ENCODE results near the gene SYNJ2.
"Not testable (repeated sequence)": the region's sequence is repeated elsewhere in the genome, so short reads cannot be mapped to it uniquely, and the experiment has no call there.

SYNJ2 gene

DNA sequence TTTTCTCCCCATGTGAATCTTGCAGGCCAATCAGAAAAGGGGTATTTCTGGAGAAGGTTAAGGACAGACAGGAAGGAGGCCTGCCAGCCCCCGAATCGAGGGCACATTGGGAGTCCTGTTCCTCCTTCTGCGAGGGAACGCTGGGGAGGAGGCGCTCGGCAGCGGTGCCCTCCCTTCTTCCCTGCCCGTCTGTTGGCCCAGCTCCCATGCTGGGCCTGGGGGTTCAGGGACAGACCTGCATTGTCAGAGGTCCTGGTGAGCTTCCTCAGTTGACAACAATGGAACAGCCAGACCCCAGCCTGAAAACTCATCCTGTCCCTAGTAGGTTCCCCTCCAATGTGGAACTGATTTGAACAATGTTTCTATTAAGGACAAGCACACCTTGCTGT, 15.1 kb upstream of the SYNJ2 start:
- H3K4me3 ChIP-seq (replicated peaks in 1 of 2; ENCODE audit: low read depth in 2 of 2, low read length in 2 of 2): no peak overlapping the region
- DNase-seq (ENCODE audit: low read depth in 2 of 2): no peak
- TF ChIP-seq, protein P1, sequence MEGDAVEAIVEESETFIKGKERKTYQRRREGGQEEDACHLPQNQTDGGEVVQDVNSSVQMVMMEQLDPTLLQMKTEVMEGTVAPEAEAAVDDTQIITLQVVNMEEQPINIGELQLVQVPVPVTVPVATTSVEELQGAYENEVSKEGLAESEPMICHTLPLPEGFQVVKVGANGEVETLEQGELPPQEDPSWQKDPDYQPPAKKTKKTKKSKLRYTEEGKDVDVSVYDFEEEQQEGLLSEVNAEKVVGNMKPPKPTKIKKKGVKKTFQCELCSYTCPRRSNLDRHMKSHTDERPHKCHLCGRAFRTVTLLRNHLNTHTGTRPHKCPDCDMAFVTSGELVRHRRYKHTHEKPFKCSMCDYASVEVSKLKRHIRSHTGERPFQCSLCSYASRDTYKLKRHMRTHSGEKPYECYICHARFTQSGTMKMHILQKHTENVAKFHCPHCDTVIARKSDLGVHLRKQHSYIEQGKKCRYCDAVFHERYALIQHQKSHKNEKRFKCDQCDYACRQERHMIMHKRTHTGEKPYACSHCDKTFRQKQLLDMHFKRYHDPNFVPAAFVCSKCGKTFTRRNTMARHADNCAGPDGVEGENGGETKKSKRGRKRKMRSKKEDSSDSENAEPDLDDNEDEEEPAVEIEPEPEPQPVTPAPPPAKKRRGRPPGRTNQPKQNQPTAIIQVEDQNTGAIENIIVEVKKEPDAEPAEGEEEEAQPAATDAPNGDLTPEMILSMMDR (IDR thresholded peaks at IDR 0.05; ENCODE audit: low read depth, low read length): no peak

GRCh38 chr6:157967020-157967419, 14.6 kb upstream of the SYNJ2 start:
- H3K4me3 ChIP-seq (replicated peaks in 1 of 2; ENCODE audit: low read depth in 2 of 2, low read length in 2 of 2): no peak overlapping the region
- no peak for DNase-seq (ENCODE audit: low read depth in 2 of 2)
- TF ChIP-seq, protein P1 (IDR thresholded peaks at IDR 0.05; ENCODE audit: low read depth, low read length): no peak

- H3K4me3 ChIP-seq (replicated peaks in 1 of 2; ENCODE audit: low read depth in 2 of 2, low read length in 2 of 2): no peak overlapping the region
- DNase-seq (ENCODE audit: low read depth in 2 of 2): no peak
These were observed 14.2 kb upstream of the SYNJ2 start for GRCh38 chr6:157967486-157967885.

DNA sequence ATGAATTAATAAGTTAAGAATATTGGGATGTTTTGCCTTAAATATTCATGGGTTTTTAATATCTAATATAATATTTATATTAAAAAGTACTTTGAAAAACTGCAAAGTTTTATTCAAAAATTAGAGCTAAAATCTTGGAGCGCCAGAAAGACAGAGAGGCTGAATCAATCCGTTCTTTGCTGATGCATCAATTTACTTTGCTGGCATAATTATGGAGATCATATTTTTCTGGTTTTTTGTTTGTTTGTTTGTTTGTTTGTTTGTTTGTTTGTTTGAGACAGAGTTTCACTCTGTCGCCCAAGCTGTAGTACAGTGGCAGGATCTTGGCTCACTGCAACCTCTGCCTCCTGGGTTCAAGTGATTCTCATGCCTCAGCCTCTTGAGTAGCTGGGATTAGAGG, 9.5 kb upstream of the SYNJ2 start:
- DNase-seq (ENCODE audit: low read depth in 2 of 2); H3K4me3 ChIP-seq (replicated peaks in 1 of 2; ENCODE audit: low read depth in 2 of 2, low read length in 2 of 2): not testable (repeated sequence)

More at GRCh38 chr6:157967486-157967885, 14.2 kb upstream of the SYNJ2 start:
- TF ChIP-seq, protein P1 (IDR thresholded peaks at IDR 0.05; ENCODE audit: low read depth, low read length): no peak

DNA sequence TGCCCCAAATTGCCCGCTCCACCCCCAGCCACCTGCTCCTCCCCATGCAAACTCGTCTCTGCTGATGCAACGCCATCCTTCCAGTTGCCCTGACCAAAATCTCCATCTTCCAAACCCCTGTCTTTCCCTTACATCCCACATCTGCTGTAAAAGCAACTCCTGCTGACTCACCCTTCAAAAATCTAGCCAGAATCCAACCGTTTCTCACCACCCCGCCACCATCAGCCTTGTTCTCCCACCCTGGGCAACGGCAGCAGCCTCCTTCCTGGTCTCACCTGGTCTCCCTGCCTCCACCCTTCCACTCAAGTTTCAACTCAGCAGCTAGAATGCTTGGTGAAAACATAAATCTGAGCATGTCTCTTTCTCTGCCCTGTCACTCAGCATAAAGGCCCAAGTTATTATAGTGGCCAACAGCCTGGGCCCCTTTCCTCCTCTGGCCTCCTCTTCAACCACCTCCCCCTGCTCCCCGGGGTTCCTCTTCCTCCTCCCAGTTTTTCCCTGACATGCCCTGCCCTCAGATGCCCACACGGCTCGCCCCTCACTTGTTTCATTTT, 7.2 kb upstream of the SYNJ2 start:
- DNase-seq (ENCODE audit: low read depth in 2 of 2): peak; percentile 45 to 48
- TF ChIP-seq, protein P1 (IDR thresholded peaks at IDR 0.05; ENCODE audit: low read depth, low read length): no peak
- H3K4me3 ChIP-seq (replicated peaks in 1 of 2; ENCODE audit: low read depth in 2 of 2, low read length in 2 of 2): no peak overlapping the region

- H3K4me3 ChIP-seq (replicated peaks in 1 of 2; ENCODE audit: low read depth in 2 of 2, low read length in 2 of 2): no peak overlapping the region
- TF ChIP-seq, protein P1 (IDR thresholded peaks at IDR 0.05; ENCODE audit: low read depth, low read length): no peak
- no peak for DNase-seq (ENCODE audit: low read depth in 2 of 2)
These were observed 6.7 kb upstream of the SYNJ2 start for GRCh38 chr6:157974967-157975366.

- TF ChIP-seq, protein P1 (IDR thresholded peaks at IDR 0.05; ENCODE audit: low read depth, low read length): no peak
- H3K4me3 ChIP-seq (replicated peaks in 1 of 2; ENCODE audit: low read depth in 2 of 2, low read length in 2 of 2): no peak overlapping the region
- no peak for DNase-seq (ENCODE audit: low read depth in 2 of 2)
These were observed 6.2 kb upstream of the SYNJ2 start for GRCh38 chr6:157975456-157975855.
